Measurements from ENCODE around the gene WIPF2. TPM values are rescaled to one million over a fixed set of nuclear protein-coding genes. Genes with fewer than 3 reads are reported as not detected.
"Not testable (repeated sequence)": the region's sequence is repeated elsewhere in the genome, so short reads cannot be mapped to it uniquely, and the experiment has no call there.

The WIPF2 gene
- total RNA-seq, 2 experiments from 2014 or later = 26.0 TPM

DNA sequence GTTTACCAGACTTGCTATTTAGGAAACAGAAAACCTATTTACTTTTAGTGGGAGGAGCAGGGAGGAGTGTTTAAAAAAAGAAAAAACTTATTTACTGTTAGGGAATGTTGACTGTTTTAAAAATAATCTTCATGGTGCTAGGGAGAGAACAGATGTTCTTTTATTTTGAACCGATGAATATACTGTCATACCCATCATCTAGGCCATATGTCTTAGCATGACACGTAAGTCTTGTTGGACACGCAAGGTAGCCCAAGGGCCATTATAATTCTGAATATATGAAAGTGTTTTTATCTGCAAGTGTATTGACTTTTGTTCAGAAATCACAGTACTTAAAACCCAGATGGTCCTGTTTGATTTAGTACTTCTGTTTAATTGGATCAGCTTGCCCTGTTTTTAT, 11.6 kb downstream of the WIPF2 start:
- CTCF ChIA-PET = interaction anchor here (0.5 to 1.8 kb wide), 2 partner anchors 32 to 51 kb away, joined by 3 read pairs; no protein-coding TSS in a partner anchor
- Mint-ChIP-seq H3K9me3 (no peaks in the 10 kb centered on the region), H3K27ac (no peak overlapping the region), H3K27me3 (no peaks in the 10 kb centered on the region), H3K4me1 (no peaks in the 10 kb centered on the region), H3K4me3 (no peak overlapping the region), H3K36me3 (ENCODE audit: low read depth) (peaks cover 29% of the 10 kb centered on the region)
- DNase-seq = no peak
- POLR2A ChIA-PET = interaction anchor here (1.2 to 1.3 kb wide), 2 partner anchors 12 kb away, joined by 3 to 7 read pairs; partner anchors contain the start of gene WIPF2

GRCh38 chr17:40231928-40232327, 12.8 kb downstream of the WIPF2 start:
- H3K4me3 Mint-ChIP-seq, H3K27ac Mint-ChIP-seq, H3K9me3 Mint-ChIP-seq, H3K27me3 Mint-ChIP-seq, H3K4me1 Mint-ChIP-seq, DNase-seq: not testable (repeated sequence)
- CTCF ChIA-PET = interaction anchor here (0.7 to 1.7 kb wide), 3 partner anchors 63 to 158 kb away, joined by 3 to 7 read pairs (median 5); no protein-coding TSS in a partner anchor
- POLR2A ChIA-PET = interaction anchor here (1.3 kb wide), 1 partner anchor 14 kb away, joined by 3 read pairs; no protein-coding TSS in a partner anchor
- peaks cover 29% of the 10 kb centered on the region for H3K36me3 Mint-ChIP-seq (ENCODE audit: low read depth)

- H3K27me3 Mint-ChIP-seq = no peaks in the 10 kb centered on the region
- POLR2A ChIA-PET = interaction anchor here (1.4 kb wide), 1 partner anchor 22 kb away, joined by 7 read pairs; the partner anchor contains the start of gene WIPF2
- H3K4me1 Mint-ChIP-seq = peaks cover 11% of the 10 kb centered on the region
- no peak overlapping the region for H3K4me3 Mint-ChIP-seq
- H3K27ac Mint-ChIP-seq = no peak overlapping the region
- DNase-seq = no peak
- H3K36me3 Mint-ChIP-seq (ENCODE audit: low read depth) = peaks cover 5% of the 10 kb centered on the region
- CTCF ChIA-PET = interaction anchor here (0.7 to 2.2 kb wide), 4 partner anchors 17 to 781 kb away, joined by 3 to 8 read pairs (median 4); no protein-coding TSS in a partner anchor
- H3K9me3 Mint-ChIP-seq = no peaks in the 10 kb centered on the region
Measured at GRCh38 chr17:40241252-40241834, 22.2 kb downstream of the WIPF2 start.

GRCh38 chr17:40242774-40243173, 23.7 kb downstream of the WIPF2 start:
- Mint-ChIP-seq H3K9me3 (no peaks in the 10 kb centered on the region), H3K4me1 (peaks cover 11% of the 10 kb centered on the region), H3K36me3 (ENCODE audit: low read depth) (peaks cover 5% of the 10 kb centered on the region), H3K4me3 (no peak overlapping the region), H3K27me3 (no peaks in the 10 kb centered on the region), H3K27ac (no peak overlapping the region)
- POLR2A ChIA-PET = interaction anchor here (1.4 kb wide), 1 partner anchor 24 kb away, joined by 7 read pairs; the partner anchor contains the start of gene WIPF2
- CTCF ChIA-PET = interaction anchor here (2.2 kb wide), 1 partner anchor 51 kb away, joined by 8 read pairs; no protein-coding TSS in a partner anchor
- no peak for DNase-seq

DNA sequence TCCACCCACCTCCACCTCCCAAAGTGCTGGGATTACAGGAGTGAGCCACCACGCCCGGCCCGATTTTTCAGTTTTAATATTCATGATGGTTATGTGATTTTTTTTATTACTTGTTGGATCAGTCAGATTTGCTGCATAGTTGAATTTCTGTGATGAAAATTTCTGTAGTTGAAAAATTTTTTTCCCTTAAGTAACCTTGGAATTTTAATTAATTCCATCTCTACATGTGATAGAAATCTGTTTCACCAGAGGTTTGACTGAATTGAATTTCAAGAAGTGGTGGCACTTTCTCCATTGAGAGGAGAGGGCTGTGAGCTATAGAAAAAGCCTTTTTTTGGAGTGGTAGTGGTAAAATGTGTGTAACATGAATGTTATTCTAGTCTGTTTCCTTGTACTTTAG, 24.7 kb downstream of the WIPF2 start:
- H3K9me3 Mint-ChIP-seq = no peaks in the 10 kb centered on the region
- H3K27ac Mint-ChIP-seq = no peak overlapping the region
- ChIA-PET CTCF (no interaction called here), POLR2A (interaction anchor here (0.6 kb wide), 1 partner anchor 108 kb away, joined by 3 read pairs; no protein-coding TSS in a partner anchor)
- H3K27me3 Mint-ChIP-seq = no peaks in the 10 kb centered on the region
- H3K4me1 Mint-ChIP-seq = peaks cover 11% of the 10 kb centered on the region
- no peak for DNase-seq
- peaks cover 5% of the 10 kb centered on the region for H3K36me3 Mint-ChIP-seq (ENCODE audit: low read depth)
- H3K4me3 Mint-ChIP-seq = no peak overlapping the region

DNA sequence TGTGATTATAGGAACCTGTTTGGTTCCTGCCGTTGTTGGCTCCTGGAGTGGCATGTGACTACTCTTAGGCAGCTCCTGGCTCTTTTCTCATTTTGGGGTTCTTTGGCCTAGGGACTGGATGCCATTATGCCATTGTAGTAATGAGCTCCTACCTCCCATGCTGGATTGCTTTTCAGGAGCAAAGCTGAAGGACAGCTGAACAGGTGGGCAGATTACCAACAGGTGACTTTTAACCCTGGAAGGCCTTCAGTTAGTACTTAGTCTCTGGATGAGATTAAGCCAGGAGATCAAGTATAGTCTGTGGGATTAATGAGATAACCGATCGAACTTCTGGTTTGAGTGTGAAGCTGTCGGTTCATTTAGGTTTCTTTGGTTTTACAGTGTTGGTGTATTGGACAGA, 25.2 kb downstream of the WIPF2 start:
- Mint-ChIP-seq H3K27ac (no peak overlapping the region), H3K36me3 (ENCODE audit: low read depth) (peaks cover 5% of the 10 kb centered on the region), H3K4me3 (no peak overlapping the region), H3K9me3 (no peaks in the 10 kb centered on the region), H3K27me3 (no peaks in the 10 kb centered on the region), H3K4me1 (peaks cover 11% of the 10 kb centered on the region)
- CTCF ChIA-PET = interaction anchor here (0.7 kb wide), 1 partner anchor 216 kb away, joined by 3 read pairs; no protein-coding TSS in a partner anchor
- DNase-seq = no peak
- POLR2A ChIA-PET = no interaction called here

DNA sequence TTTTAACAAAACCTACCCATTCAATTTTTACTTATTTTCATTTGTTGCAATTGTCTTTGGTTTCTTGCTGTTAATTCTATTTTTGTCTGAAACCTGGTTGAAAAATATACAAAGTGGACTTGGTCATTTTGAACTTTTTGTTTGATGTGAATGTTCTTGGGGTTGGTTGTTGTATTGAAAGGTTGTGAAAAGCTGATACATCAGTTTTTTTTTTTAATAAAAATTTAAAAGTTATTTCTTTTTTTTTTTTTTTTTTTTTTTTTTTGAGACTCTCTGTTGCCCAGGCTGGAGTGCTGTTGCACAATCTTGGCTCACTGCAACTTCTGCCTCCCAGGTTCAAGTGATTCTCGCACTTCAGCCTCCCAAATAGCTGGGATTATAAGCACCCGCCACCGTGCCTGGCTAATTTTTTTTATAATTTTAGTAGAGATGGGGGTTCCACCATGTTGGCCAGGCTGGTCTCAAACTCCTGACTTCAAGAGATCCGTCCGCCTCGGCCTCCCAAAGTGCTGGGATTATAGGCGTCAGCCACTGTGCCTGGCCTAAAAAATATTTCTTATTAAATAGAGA, 28.9 kb downstream of the WIPF2 start:
- Mint-ChIP-seq H3K36me3 (ENCODE audit: low read depth) (peaks cover 5% of the 10 kb centered on the region), H3K27me3 (no peaks in the 10 kb centered on the region), H3K27ac (no peak overlapping the region), H3K4me3 (no peak overlapping the region), H3K9me3 (no peaks in the 10 kb centered on the region), H3K4me1 (no peaks in the 10 kb centered on the region)
- no peak for DNase-seq
- CTCF ChIA-PET = interaction anchor here (1.2 kb wide), 1 partner anchor 29 kb away, joined by 3 read pairs; no protein-coding TSS in a partner anchor
- POLR2A ChIA-PET = no interaction called here

DNA sequence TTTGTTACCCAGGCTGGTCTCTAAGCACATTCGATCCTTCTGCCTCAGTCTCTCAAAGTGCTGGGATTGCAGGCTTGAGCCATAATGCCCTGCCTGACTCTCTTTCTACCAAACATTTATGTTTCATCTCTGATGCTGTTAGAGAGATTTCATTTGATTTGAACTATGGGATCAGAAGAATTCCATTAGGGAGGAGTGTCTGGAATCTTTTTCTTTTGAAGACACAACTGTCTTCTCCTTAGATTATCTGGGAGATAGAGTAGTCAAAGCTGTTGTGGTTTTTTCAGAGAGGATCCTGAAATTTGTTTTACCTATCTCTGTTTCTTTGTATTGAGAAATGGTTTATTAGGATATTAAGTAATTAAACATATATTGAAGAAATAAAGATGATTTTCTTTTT, 29.4 kb downstream of the WIPF2 start:
- DNase-seq = no peak
- Mint-ChIP-seq H3K9me3 (no peaks in the 10 kb centered on the region), H3K4me1 (no peaks in the 10 kb centered on the region), H3K4me3 (no peak overlapping the region), H3K27ac (no peak overlapping the region), H3K36me3 (ENCODE audit: low read depth) (peaks cover 8% of the 10 kb centered on the region), H3K27me3 (no peaks in the 10 kb centered on the region)
- ChIA-PET POLR2A (no interaction called here), CTCF (interaction anchor here (1.2 kb wide), 1 partner anchor 30 kb away, joined by 3 read pairs; no protein-coding TSS in a partner anchor)

DNA sequence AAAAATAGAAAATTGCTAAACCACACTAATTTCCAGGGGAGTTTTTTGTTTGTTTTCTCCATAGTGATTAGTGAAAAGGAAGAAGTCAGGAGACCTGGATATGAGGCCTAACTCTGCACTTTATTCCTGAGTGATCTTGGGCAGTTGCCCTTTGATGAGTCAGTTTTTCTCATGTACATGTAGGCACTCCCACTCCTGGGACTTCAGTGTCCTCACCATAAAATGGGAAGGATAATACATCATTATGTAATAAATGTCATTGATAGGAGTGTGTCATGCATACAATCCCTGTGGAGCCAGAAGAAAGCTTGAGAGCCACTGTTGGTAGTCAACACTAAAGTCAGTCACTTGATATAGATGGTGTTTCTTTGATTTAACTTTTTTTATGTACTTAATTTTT, 32.5 kb downstream of the WIPF2 start:
- ChIA-PET CTCF (no interaction called here), POLR2A (no interaction called here)
- Mint-ChIP-seq H3K9me3 (no peaks in the 10 kb centered on the region), H3K27ac (no peak overlapping the region), H3K4me3 (no peak overlapping the region), H3K36me3 (ENCODE audit: low read depth) (peaks cover 13% of the 10 kb centered on the region), H3K4me1 (peaks cover 2% of the 10 kb centered on the region), H3K27me3 (no peaks in the 10 kb centered on the region)
- no peak for DNase-seq

DNA sequence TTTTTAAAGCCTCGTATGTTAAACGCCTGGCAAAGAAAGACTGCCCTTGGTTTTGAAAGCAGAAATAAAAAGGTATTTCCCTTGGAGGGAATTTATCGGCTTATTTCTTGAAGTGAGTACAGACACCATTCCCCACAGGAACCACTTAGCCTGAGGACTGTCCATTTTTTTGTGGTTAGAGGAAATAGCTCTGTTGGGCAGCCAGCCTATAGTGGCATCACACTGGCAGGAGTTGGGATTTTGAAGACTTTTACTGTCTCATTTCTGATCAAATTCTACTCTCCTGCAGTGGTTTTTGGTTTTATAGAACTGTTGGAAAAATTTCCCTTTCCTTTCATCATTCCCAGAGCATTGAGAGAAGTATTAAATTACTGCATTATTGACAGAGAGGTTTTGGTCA, 34.5 kb downstream of the WIPF2 start:
- POLR2A ChIA-PET = no interaction called here
- Mint-ChIP-seq H3K9me3 (no peaks in the 10 kb centered on the region), H3K36me3 (ENCODE audit: low read depth) (peaks cover 23% of the 10 kb centered on the region), H3K4me1 (peaks cover 2% of the 10 kb centered on the region), H3K4me3 (no peak overlapping the region), H3K27ac (no peak overlapping the region), H3K27me3 (no peaks in the 10 kb centered on the region)
- no peak for DNase-seq
- CTCF ChIA-PET = interaction anchor here (1.1 kb wide), 1 partner anchor 20 kb away, joined by 3 read pairs; no protein-coding TSS in a partner anchor

DNA sequence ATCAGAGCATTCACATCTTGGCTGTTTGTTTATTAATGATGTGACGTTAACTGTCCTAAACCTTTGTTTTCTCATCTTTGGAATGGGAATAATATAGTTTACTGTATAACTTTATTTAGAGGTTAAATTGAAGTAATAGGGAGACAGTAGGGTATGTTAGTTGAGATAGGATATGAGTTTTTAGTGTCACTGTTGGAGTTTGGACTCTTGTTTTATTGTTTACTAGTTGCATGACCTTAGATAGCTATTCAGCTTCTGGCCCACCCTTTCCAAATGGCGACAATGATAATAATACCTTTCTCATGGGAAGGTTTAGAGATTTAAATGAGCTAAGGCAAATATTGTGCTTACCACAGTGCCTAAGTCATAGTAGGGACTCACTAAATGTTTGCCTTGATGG, 40.4 kb downstream of the WIPF2 start:
- Mint-ChIP-seq H3K4me1 (no peaks in the 10 kb centered on the region), H3K4me3 (no peak overlapping the region), H3K9me3 (no peaks in the 10 kb centered on the region), H3K36me3 (ENCODE audit: low read depth) (peaks cover 44% of the 10 kb centered on the region), H3K27ac (no peak overlapping the region), H3K27me3 (no peaks in the 10 kb centered on the region)
- ChIA-PET CTCF (interaction anchor here (1.2 kb wide), 1 partner anchor 57 kb away, joined by 3 read pairs; no protein-coding TSS in a partner anchor), POLR2A (interaction anchor here (1.1 kb wide), 2 partner anchors 24 to 41 kb away, joined by 3 read pairs; partner anchors contain the start of gene WIPF2)
- no peak for DNase-seq

GRCh38 chr17:40260528-40260927, 41.4 kb downstream of the WIPF2 start:
- POLR2A ChIA-PET = no interaction called here
- no peaks in the 10 kb centered on the region for H3K9me3 Mint-ChIP-seq
- peaks cover 44% of the 10 kb centered on the region for H3K36me3 Mint-ChIP-seq (ENCODE audit: low read depth)

DNA sequence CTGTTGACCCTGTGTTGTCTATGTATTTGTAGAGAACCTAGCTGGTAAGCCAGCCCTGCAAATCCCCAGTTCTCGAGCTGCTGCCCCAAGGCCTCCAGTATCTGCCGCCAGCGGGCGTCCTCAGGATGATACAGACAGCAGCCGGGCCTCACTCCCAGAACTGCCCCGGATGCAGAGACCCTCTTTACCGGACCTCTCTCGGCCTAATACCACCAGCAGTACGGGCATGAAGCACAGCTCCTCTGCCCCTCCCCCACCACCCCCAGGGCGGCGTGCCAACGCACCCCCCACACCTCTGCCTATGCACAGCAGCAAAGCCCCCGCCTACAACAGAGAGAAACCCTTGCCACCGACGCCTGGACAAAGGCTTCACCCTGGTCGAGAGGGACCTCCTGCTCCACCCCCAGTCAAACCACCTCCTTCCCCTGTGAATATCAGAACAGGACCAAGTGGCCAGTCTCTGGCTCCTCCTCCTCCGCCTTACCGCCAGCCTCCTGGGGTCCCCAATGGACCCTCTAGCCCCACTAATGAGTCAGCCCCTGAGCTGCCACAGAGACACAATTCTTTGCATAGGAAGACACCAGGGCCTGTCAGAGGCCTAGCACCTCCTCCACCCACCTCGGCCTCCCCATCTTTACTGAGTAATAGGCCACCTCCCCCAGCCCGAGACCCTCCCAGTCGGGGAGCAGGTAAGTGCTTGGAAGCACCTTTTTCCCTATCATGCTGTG, 45.5 kb downstream of the WIPF2 start:
- ChIA-PET CTCF (no interaction called here), POLR2A (no interaction called here)
- Mint-ChIP-seq H3K9me3 (no peaks in the 10 kb centered on the region), H3K4me1 (no peaks in the 10 kb centered on the region), H3K27ac (no peak overlapping the region), H3K27me3 (no peaks in the 10 kb centered on the region), H3K36me3 (ENCODE audit: low read depth) (peaks cover 26% of the 10 kb centered on the region), H3K4me3 (no peak overlapping the region)
- no peak for DNase-seq

More at GRCh38 chr17:40260528-40260927, 41.4 kb downstream of the WIPF2 start:
- DNase-seq = no peak
- CTCF ChIA-PET = interaction anchor here (1.0 kb wide), 1 partner anchor 63 kb away, joined by 3 read pairs; no protein-coding TSS in a partner anchor
- Mint-ChIP-seq H3K4me3 (no peak overlapping the region), H3K4me1 (no peaks in the 10 kb centered on the region), H3K27me3 (no peaks in the 10 kb centered on the region), H3K27ac (no peak overlapping the region)

Measured in activated CD4-positive, alpha-beta memory T cell treated with anti-CD3 and anti-CD28 coated beads, Interleukin-2, amount 10 ng/mL, durations not matched to agents 7 days and 5 days (primary cell).